OCI-LY7 (cell line): Measurements from ENCODE around the gene OR8B3. TPM values are rescaled to one million over a fixed set of nuclear protein-coding genes. Genes with fewer than 3 reads are reported as not detected.
"Not testable (repeated sequence)": the region's sequence is repeated elsewhere in the genome, so short reads cannot be mapped to it uniquely, and the experiment has no call there.

Experiments
- BruUV-seq: library from RNA; stranded (reverse); fragments of 400-500 nt; replicated peaks from 2 replicates; lab custom pipeline; 2021; lab: Mats Ljungman, UMichigan
- CTCF ChIA-PET: fragments of 300-600 bp; sonication (Branson Sonifier 250); formaldehyde crosslinking; loops from one replicate; lab custom pipeline; 2022; ENCODE audit warnings: antibody characterized with exemption; ENCODE audit not compliant: unreplicated experiment; lab: Charles Lee
- POLR2A ChIA-PET: fragments of 300-600 bp; sonication (Branson Sonifier 250); formaldehyde crosslinking; loops from one replicate; lab custom pipeline; 2022; ENCODE audit warnings: antibody characterized with exemption; lab: Charles Lee
- DNase-seq: peaks from one replicate; pipeline ENCODE4 v3.0.0-alpha.2; 2015; ENCODE audit warnings: low spot score
- H2AFZ ChIP-seq: fragments of 200-600 bp; sonication (generic), shearing (Covaris generic); 2 replicates; pipeline ENCODE4 v1.6.1; 2014; ENCODE audit warnings: mild to moderate bottlenecking, antibody characterized with exemption, low read length, moderate library complexity
- H3K27ac ChIP-seq: fragments of 200-600 bp; sonication (generic); 2 replicates; pipeline ENCODE4 v1.5.1; 2014; ENCODE audit warnings: mixed run types, low read depth, mild to moderate bottlenecking, moderate library complexity, low read length, inconsistent platforms; ENCODE audit not compliant: poor library complexity, severe bottlenecking
- H3K36me3 ChIP-seq: fragments of 200-600 bp; sonication (generic); 2 replicates; pipeline ENCODE4 v1.6.1; 2014; ENCODE audit warnings: mild to moderate bottlenecking, antibody characterized with exemption, low read length, moderate library complexity, mixed read lengths; ENCODE audit not compliant: insufficient read depth
- H3K4me1 ChIP-seq: fragments of 200-600 bp; sonication (generic); 2 replicates; pipeline ENCODE4 v1.5.1; 2014; ENCODE audit warnings: mild to moderate bottlenecking, low read length; ENCODE audit not compliant: insufficient read depth, poor library complexity, severe bottlenecking
- H3K4me2 ChIP-seq: fragments of 200-600 bp; sonication (generic); 2 replicates; pipeline ENCODE4 v1.6.1; 2014; ENCODE audit warnings: mild to moderate bottlenecking, low read length
- H3K4me3 ChIP-seq: fragments of 200-600 bp; sonication (generic); 2 replicates; pipeline ENCODE4 v1.5.1; 2014; ENCODE audit warnings: mild to moderate bottlenecking, low read depth, low read length; ENCODE audit not compliant: poor library complexity, severe bottlenecking
- H3K79me2 ChIP-seq: fragments of 200-600 bp; sonication (generic); 2 replicates; pipeline ENCODE4 v1.6.1; 2016; ENCODE audit warnings: low read depth, mild to moderate bottlenecking, low read length, moderate library complexity, mixed read lengths; ENCODE audit not compliant: insufficient read depth
- H3K9me2 ChIP-seq: fragments of 200-600 bp; sonication (generic); 2 replicates; pipeline ENCODE4 v1.6.1; 2016; ENCODE audit warnings: mild to moderate bottlenecking, low read length, mixed read lengths; ENCODE audit not compliant: insufficient read depth
- H3K9me3 ChIP-seq: fragments of 200-600 bp; sonication (generic); 2 replicates; pipeline ENCODE4 v1.6.1; 2014; ENCODE audit warnings: mild to moderate bottlenecking, mixed run types, low read length, mixed read lengths
- H4K20me1 ChIP-seq: fragments of 200-600 bp; sonication (generic); 2 replicates; pipeline ENCODE4 v1.6.1; 2014; ENCODE audit warnings: mild to moderate bottlenecking, antibody characterized with exemption, low read length, moderate library complexity, mixed read lengths; ENCODE audit not compliant: insufficient read depth
- EZH2phosphoT487 ChIP-seq: fragments of 200-600 bp; sonication (generic); IDR thresholded peaks from 2 replicates; pipeline ENCODE4 v1.6.1; 2018; ENCODE audit warnings: low read depth, borderline replicate concordance, mild to moderate bottlenecking, mixed run types, antibody characterized with exemption, low read length, moderate library complexity, mixed read lengths
- intact Hi-C: fragments of 100-400 bp; cut with micrococcal nuclease; formaldehyde crosslinking; loops from one replicate; pipeline ENCODE4 v1.10.0; 2022; ENCODE audit not compliant: unreplicated experiment
- total RNA-seq, 2 experiments: library from RNA; depleted of rRNA in 1 of 2; stranded (reverse); fragments of >200 nt in 1 of 2; shearing (Covaris generic) in 1 of 2; gene quantifications; 2 replicates each; pipeline ENCODE4 v1.2.3, GENCODE V29; 2014 to 2022
- TF ChIP-seq, protein P1 (sequence below): fragments of 200-600 bp; sonication (generic); conservative IDR thresholded peaks from 2 replicates; pipeline ENCODE4 v1.5.1; 2014; ENCODE audit warnings: mild to moderate bottlenecking, antibody characterized with exemption, low read length, moderate library complexity, mixed read lengths

OR8B3 gene
- total RNA-seq, 2 experiments from 2014 or later = not detected

DNA sequence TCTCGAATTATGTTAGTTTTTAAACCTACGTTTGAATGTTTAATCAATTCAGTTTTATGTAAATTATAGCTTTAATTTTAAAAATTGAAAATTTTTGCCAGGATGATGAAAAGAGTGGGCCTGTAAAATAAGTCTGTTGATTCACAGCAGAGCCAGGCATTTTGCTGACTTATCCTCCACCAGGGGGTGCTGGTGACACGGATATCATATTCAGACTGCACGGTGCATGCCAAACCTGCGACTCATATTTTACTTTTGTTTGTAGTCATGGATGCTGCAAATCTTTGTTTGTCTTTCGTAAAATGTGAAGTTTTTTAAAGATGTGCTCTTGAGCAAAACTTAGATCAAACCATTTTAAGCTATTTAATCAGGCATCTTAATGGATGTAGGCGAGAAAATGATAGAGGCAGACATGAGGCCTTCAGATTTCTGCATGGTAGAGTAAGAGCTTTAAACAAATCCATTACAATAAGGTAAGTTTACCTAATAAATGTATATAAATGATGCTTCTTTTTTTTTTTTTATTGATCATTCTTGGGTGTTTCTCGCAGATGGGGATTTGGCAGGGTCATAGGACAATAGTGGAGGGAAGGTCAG is 3.6 kb upstream of the OR8B3 start:
- no peaks in the 10 kb centered on the region for H3K79me2 ChIP-seq
- H3K36me3 ChIP-seq = no peaks in the 10 kb centered on the region
- no peak overlapping the region for H3K4me2 ChIP-seq
- H3K9me2 ChIP-seq = no peaks in the 10 kb centered on the region
- DNase-seq = peak; percentile 65
- no peaks in the 10 kb centered on the region for H3K4me1 ChIP-seq
- TF ChIP-seq, protein P1, sequence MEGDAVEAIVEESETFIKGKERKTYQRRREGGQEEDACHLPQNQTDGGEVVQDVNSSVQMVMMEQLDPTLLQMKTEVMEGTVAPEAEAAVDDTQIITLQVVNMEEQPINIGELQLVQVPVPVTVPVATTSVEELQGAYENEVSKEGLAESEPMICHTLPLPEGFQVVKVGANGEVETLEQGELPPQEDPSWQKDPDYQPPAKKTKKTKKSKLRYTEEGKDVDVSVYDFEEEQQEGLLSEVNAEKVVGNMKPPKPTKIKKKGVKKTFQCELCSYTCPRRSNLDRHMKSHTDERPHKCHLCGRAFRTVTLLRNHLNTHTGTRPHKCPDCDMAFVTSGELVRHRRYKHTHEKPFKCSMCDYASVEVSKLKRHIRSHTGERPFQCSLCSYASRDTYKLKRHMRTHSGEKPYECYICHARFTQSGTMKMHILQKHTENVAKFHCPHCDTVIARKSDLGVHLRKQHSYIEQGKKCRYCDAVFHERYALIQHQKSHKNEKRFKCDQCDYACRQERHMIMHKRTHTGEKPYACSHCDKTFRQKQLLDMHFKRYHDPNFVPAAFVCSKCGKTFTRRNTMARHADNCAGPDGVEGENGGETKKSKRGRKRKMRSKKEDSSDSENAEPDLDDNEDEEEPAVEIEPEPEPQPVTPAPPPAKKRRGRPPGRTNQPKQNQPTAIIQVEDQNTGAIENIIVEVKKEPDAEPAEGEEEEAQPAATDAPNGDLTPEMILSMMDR = peak; percentile 90
- TF ChIP-seq EZH2phosphoT487 = no peak
- H4K20me1 ChIP-seq = no peaks in the 10 kb centered on the region
- intact Hi-C loops = loop anchor here (5.0 kb wide), 2 partner anchors 75 to 330 kb away; no protein-coding TSS in a partner anchor
- H3K9me3 ChIP-seq = no peaks in the 10 kb centered on the region
- H3K27ac ChIP-seq = no peak overlapping the region
- no TSS peak for BruUV-seq
- ChIA-PET CTCF (interaction anchor here (0.6 kb wide), 1 partner anchor 13 kb away, joined by 3 read pairs; no protein-coding TSS in a partner anchor), POLR2A (interaction anchor here (1.0 kb wide), 1 partner anchor 191 kb away, joined by 3 read pairs; no protein-coding TSS in a partner anchor)
- no peak overlapping the region for H3K4me3 ChIP-seq
- H2AFZ ChIP-seq = no peak overlapping the region

DNA sequence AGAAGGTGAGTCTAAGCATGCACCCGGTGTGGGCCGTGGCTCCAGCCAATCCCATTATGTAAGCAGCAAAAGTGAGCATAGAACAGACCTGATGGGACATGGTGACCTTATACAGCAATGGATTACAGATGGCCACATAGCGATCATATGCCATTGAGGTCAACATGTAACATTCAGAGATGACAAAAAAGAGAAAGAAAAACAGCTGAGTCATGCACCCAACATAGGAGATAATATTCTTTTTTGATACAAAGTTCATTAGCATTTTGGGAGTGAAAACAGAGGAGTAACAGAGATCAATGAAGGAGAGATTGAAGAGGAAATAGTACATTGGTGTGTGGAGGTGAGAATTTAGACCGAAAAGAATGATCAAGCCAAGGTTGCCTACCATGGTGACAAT is 2.0 kb downstream of the OR8B3 start:
- BruUV-seq, H3K79me2 ChIP-seq, H3K36me3 ChIP-seq, H2AFZ ChIP-seq, H3K27ac ChIP-seq, H3K4me2 ChIP-seq, intact Hi-C loops, CTCF ChIA-PET, H3K4me1 ChIP-seq, POLR2A ChIA-PET, H3K9me2 ChIP-seq, H3K9me3 ChIP-seq, H3K4me3 ChIP-seq, H4K20me1 ChIP-seq, DNase-seq: not testable (repeated sequence)

DNA sequence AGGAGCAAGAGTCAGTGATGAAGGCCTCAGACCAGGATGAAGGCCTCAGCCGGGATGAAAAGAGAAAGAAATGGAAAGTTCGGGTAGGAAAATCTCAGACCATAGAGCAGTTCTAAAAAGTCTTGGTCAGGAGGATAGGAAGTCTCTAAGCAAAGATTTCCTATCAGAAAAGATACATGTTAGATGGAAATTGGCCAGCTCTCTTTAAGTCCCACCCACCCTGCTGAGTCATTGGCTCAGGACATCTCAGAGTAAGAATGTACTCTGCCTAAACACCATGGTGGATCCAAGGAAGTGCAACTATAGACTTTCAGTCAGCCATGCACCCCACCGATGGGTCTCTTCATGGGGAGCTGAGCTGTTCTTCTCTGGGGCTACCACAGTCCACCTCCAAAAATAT is 4.4 kb downstream of the OR8B3 start:
- Histone ChIP-seq H2AFZ (no peak overlapping the region), H3K4me3 (no peak overlapping the region), H3K4me1 (no peaks in the 10 kb centered on the region), H3K36me3 (no peaks in the 10 kb centered on the region), H3K79me2 (no peaks in the 10 kb centered on the region), H3K27ac (no peak overlapping the region), H3K9me2 (no peaks in the 10 kb centered on the region), H4K20me1 (no peaks in the 10 kb centered on the region), H3K9me3 (no peaks in the 10 kb centered on the region), H3K4me2 (no peak overlapping the region)
- BruUV-seq = no TSS peak
- DNase-seq = no peak
- ChIA-PET CTCF (no interaction called here), POLR2A (interaction anchor here (0.7 kb wide), 1 partner anchor 184 kb away, joined by 3 read pairs; no protein-coding TSS in a partner anchor)
- TF ChIP-seq, protein P1 = no peak
- no peak for TF ChIP-seq EZH2phosphoT487
- intact Hi-C loops = no loop called here
